Esophagus muscularis mucosa (tissue), 4 donors: ENCODE data around the gene ATP1A2.

Experiments
- CTCF ChIP-seq, 3 experiments: fragments of 200-600 bp in 2 of 3; fragments of 450-650 bp in 1 of 3; sonication (generic) in 2 of 3; IDR thresholded peaks; one replicate each; pipeline ENCODE4 v1.5.1; 2017 to 2019; ENCODE audit warnings: antibody characterized with exemption in 3 of 3, mild to moderate bottlenecking in 2 of 3, moderate library complexity in 1 of 3
- EP300 ChIP-seq: sonication (generic); formaldehyde crosslinking; IDR thresholded peaks from one replicate; pipeline ENCODE4 v1.6.1; 2017; ENCODE audit warnings: antibody characterized with exemption
- POLR2A ChIP-seq: fragments of 450-650 bp; IDR thresholded peaks from one replicate; pipeline ENCODE4 v1.6.1; 2017; ENCODE audit warnings: antibody characterized with exemption, moderate library complexity, mild to moderate bottlenecking, low read depth

GRCh38 chr1:160139840-160140239, 24.3 kb downstream of the ATP1A2 start:
- TF ChIP-seq POLR2A (no peak), CTCF (IDR thresholded peaks at IDR 0.05) (no peak), EP300 (no peak)
